Upper lobe of left lung (tissue), 6 donors: Measurements from ENCODE around the gene WDR37. TPM values are rescaled to one million over a fixed set of nuclear protein-coding genes. Genes with fewer than 3 reads are reported as not detected.

ENCODE experiments used
- ATAC-seq, 2 donors: fragments of 200-7000 bp; cut with Tn5 transposase; one replicate each; pipeline ENCODE4 v1.9.1; 2022; ENCODE audit warnings: mild to moderate bottlenecking in 2 of 2, moderate library complexity in 2 of 2; ENCODE audit not compliant: low FRiP score in 2 of 2
- DNase-seq, 2 donors: peaks; one replicate each; pipeline ENCODE4 v3.0.0-alpha.2; 2019 to 2020
- H3K27ac ChIP-seq, 4 donors: fragments of 200-600 bp; sonication (generic); one replicate each; pipeline ENCODE4 v1.5.1; 2016 to 2019
- H3K27me3 ChIP-seq, 4 donors: fragments of 200-600 bp; sonication (generic); one replicate each; pipeline ENCODE4 v1.5.1; 2017 to 2019
- H3K36me3 ChIP-seq, 4 donors: fragments of 200-600 bp; sonication (generic); one replicate each; pipeline ENCODE4 v1.5.1; 2016 to 2019
- H3K4me1 ChIP-seq, 4 donors: fragments of 200-600 bp; sonication (generic); one replicate each; pipeline ENCODE4 v1.5.1; 2018 to 2019
- H3K4me3 ChIP-seq, 4 donors: fragments of 200-600 bp; sonication (generic); one replicate each; pipeline ENCODE4 v1.5.1; 2017 to 2019; ENCODE audit warnings: mild to moderate bottlenecking in 2 of 4, moderate library complexity in 1 of 4
- H3K9me3 ChIP-seq, 4 donors: fragments of 200-600 bp; sonication (generic); one replicate each; pipeline ENCODE4 v1.5.1; 2018 to 2019
- EP300 ChIP-seq, 4 donors: sonication (generic); formaldehyde crosslinking; IDR thresholded peaks; one replicate each; pipeline ENCODE4 v1.5.1; 2017; ENCODE audit warnings: antibody characterized with exemption in 4 of 4, control low read depth in 2 of 4
- POLR2A ChIP-seq, 4 donors: fragments of 450-650 bp; IDR thresholded peaks; one replicate each; pipeline ENCODE4 v1.5.1; 2016 to 2017; ENCODE audit warnings: antibody characterized with exemption in 4 of 4, mild to moderate bottlenecking in 2 of 4
- POLR2AphosphoS5 ChIP-seq, 2 donors: sonication (generic); formaldehyde crosslinking; IDR thresholded peaks; one replicate each; pipeline ENCODE4 v1.5.1; 2017; ENCODE audit warnings: antibody characterized with exemption in 2 of 2
- WGBS, 2 donors: methylation state at CpG; one replicate each; pipeline ENCODE4 v1.1.5; 2017 to 2018; 5-methylcytosine and 5-hydroxymethylcytosine counted together
- total RNA-seq, 6 donors: library from RNA; depleted of rRNA in 4 of 6; stranded (reverse); fragments of >200 nt in 4 of 6; gene quantifications; one replicate each; pipeline versions ENCODE4 v1.1.0 to v1.2.1, GENCODE V29; 2016 to 2021
- TF ChIP-seq, protein P1 (sequence below), 6 experiments: fragments of 450-650 bp in 4 of 6; fragments of 200-600 bp in 2 of 6; sonication (generic) in 2 of 6; IDR thresholded peaks; one replicate each; pipeline ENCODE4 v1.5.1; 2016 to 2019; ENCODE audit warnings: antibody characterized with exemption in 6 of 6
- donor health status: DM: no; HTN: no; CAD: no; lungs with moderate emphysema.
- donor health status: DM: no; HTN: yes; CAD: no; lungs with severe emphysema.

Gene WDR37
- total RNA-seq, 6 donors from 2014 or later = 18.1 to 31.4 (median 19.9) TPM

DNA sequence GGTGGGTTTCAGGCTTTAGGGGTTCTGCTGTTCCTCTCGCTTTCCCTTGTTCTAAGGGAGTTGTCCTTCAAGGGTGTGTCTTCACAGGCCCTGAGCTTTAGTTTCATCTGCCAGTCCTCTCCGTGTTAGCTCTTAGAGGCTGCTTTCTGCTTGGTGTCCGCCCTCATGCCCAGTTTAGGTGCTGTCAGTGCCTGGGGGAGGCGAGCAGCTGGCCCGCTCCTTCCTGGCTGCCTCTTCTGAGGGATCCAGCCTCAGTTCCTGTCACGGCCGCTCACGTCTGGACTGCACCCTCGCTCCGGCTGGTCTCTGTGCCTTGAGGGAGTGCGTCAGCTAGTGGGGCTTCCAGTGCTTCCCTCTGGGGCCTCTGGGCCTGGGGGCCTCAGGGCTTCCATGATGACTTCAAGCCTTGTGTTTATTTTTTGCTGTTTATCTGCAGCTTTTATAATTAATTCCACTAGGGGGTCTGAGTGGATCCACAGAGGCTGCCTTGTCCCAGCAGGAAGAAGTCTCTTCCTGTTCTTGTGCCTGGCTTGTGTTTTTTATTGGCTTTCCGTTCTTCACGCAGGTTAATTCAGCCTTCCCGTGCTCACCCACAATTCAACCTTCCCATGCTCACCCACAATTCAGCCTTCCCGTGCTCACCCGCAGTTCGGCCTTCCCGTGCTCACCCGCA lies 33.0 kb downstream of the WDR37 start:
- Histone ChIP-seq H3K9me3 (no peaks in the 10 kb centered on the region), H3K4me3 (no peak overlapping the region), H3K36me3 (peaks cover 46 to 89% (median 81%) of the 10 kb centered on the region in 4 donors), H3K27me3 (no peaks in the 10 kb centered on the region), H3K4me1 (no peaks in the 10 kb centered on the region), H3K27ac (no peak overlapping the region)
- WGBS, 2 donors = 86 to 89% methylated on average over 18 to 19 of the region's 19 CpGs
- peak in 1 of 2 donors; percentile 59 for DNase-seq
- ATAC-seq = no peak
- TF ChIP-seq POLR2AphosphoS5 (IDR thresholded peaks at IDR 0.05) = no peak
- TF ChIP-seq POLR2A (IDR thresholded peaks at IDR 0.05) = no peak
- TF ChIP-seq EP300 (IDR thresholded peaks at IDR 0.05) = no peak
- TF ChIP-seq, protein P1, sequence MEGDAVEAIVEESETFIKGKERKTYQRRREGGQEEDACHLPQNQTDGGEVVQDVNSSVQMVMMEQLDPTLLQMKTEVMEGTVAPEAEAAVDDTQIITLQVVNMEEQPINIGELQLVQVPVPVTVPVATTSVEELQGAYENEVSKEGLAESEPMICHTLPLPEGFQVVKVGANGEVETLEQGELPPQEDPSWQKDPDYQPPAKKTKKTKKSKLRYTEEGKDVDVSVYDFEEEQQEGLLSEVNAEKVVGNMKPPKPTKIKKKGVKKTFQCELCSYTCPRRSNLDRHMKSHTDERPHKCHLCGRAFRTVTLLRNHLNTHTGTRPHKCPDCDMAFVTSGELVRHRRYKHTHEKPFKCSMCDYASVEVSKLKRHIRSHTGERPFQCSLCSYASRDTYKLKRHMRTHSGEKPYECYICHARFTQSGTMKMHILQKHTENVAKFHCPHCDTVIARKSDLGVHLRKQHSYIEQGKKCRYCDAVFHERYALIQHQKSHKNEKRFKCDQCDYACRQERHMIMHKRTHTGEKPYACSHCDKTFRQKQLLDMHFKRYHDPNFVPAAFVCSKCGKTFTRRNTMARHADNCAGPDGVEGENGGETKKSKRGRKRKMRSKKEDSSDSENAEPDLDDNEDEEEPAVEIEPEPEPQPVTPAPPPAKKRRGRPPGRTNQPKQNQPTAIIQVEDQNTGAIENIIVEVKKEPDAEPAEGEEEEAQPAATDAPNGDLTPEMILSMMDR (IDR thresholded peaks at IDR 0.05) = no peak

GRCh38 chr10:1090696-1091095 lies 34.5 kb downstream of the WDR37 start:
- no peaks in the 10 kb centered on the region for H3K27me3 ChIP-seq
- no peaks in the 10 kb centered on the region for H3K4me1 ChIP-seq
- H3K27ac ChIP-seq = no peak overlapping the region
- no peak for ATAC-seq
- peak in 1 of 2 donors; percentile 24 for DNase-seq
- H3K9me3 ChIP-seq = no peaks in the 10 kb centered on the region
- 91 to 95% methylated on average over 14 of the region's 14 CpGs for WGBS, 2 donors
- TF ChIP-seq EP300 (IDR thresholded peaks at IDR 0.05) = no peak
- TF ChIP-seq POLR2A (IDR thresholded peaks at IDR 0.05) = no peak
- TF ChIP-seq, protein P1 (IDR thresholded peaks at IDR 0.05) = no peak
- peaks cover 40 to 89% (median 78%) of the 10 kb centered on the region in 4 donors for H3K36me3 ChIP-seq
- no peak overlapping the region for H3K4me3 ChIP-seq

- ATAC-seq (no peak), DNase-seq (no peak)
- Histone ChIP-seq H3K27me3 (no peaks in the 10 kb centered on the region), H3K9me3 (no peaks in the 10 kb centered on the region), H3K4me1 (no peaks in the 10 kb centered on the region), H3K27ac (no peak overlapping the region), H3K36me3 (peaks cover 30 to 88% (median 78%) of the 10 kb centered on the region in 4 donors), H3K4me3 (no peak overlapping the region)
- 95 to 97% methylated on average over 9 of the region's 9 CpGs for WGBS, 2 donors
- TF ChIP-seq EP300 (IDR thresholded peaks at IDR 0.05) (no peak), POLR2A (IDR thresholded peaks at IDR 0.05) (no peak), POLR2AphosphoS5 (IDR thresholded peaks at IDR 0.05) (no peak)
- TF ChIP-seq, protein P1 (IDR thresholded peaks at IDR 0.05) = no peak
Observed at GRCh38 chr10:1093696-1094095, 37.5 kb downstream of the WDR37 start.

DNA sequence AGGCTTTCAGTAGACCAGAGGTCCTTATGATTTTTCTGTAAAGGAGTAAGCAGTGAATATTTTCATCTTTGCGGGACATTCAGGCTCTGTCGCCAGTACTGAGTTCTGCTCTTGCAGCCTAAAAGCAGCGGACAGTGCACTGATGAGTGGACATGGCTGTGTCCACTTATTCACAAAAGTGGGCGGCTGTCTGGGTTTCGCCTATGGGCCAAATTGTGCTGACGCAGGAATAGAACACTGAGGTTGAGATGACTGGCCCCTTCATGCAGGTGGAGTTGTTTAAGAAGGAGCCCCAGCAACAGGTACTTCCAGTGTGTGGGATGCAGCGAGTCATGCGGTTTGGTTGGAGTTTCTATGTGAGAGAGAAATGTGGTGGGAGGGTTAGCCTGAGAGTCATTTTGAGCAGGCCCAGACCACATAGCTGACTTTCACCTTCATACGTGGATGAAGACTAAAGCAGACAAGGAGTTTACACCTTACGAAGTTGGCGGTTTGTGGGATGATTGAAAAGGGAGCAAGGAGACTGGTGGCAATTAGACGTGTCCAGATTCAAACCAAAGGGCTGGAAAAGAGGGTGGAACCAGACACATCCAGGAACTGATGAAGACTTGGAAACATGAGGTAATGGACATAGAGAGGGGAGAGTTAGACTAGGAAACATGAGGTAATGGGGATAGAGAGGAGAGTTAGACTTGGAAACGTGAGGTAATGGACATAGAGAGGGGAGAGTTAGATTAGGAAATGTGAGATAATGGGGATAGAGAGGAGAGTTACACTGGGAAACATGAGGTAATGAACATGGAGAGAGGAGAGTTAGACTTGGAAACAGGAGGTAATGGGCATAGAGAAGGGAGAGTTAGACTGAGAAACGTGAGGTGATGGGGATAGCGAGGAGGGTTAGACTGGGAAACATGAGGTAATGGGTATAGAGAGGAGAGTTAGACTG lies 38.2 kb downstream of the WDR37 start:
- ATAC-seq (no peak), DNase-seq (no peak)
- Histone ChIP-seq H3K4me3 (no peak overlapping the region), H3K27ac (no peak overlapping the region), H3K36me3 (peaks cover 26 to 88% (median 74%) of the 10 kb centered on the region in 4 donors), H3K27me3 (no peaks in the 10 kb centered on the region), H3K9me3 (no peaks in the 10 kb centered on the region), H3K4me1 (no peaks in the 10 kb centered on the region)
- TF ChIP-seq EP300 (IDR thresholded peaks at IDR 0.05) = no peak
- no peak for TF ChIP-seq POLR2A (IDR thresholded peaks at IDR 0.05)
- TF ChIP-seq POLR2AphosphoS5 (IDR thresholded peaks at IDR 0.05) = no peak
- TF ChIP-seq, protein P1 (IDR thresholded peaks at IDR 0.05) = no peak
- 92 to 94% methylated on average over 14 to 15 of the region's 15 CpGs for WGBS, 2 donors
